ENCODE measurements around the gene GDAP2. TPM values are rescaled to one million over a fixed set of nuclear protein-coding genes. Genes with fewer than 3 reads are reported as not detected.
"Not testable (repeated sequence)": the region's sequence is repeated elsewhere in the genome, so short reads cannot be mapped to it uniquely, and the experiment has no call there.

GDAP2 gene
- total RNA-seq, 1 donor from 2014 or later = 28.4 TPM

GRCh38 chr1:117859901-117860300 is 69.5 kb downstream of the GDAP2 start:
- H3K36me3 Mint-ChIP-seq (ENCODE audit: insufficient read depth) = peaks cover 5% of the 10 kb centered on the region
- H3K4me1 Mint-ChIP-seq (ENCODE audit: low read depth) = peaks cover 14% of the 10 kb centered on the region
- no peak for DNase-seq (ENCODE audit: low spot score, unreplicated experiment)
- H3K27me3 Mint-ChIP-seq = no peaks in the 10 kb centered on the region
- no peak overlapping the region for H3K27ac Mint-ChIP-seq
- TF ChIP-seq, protein P1, sequence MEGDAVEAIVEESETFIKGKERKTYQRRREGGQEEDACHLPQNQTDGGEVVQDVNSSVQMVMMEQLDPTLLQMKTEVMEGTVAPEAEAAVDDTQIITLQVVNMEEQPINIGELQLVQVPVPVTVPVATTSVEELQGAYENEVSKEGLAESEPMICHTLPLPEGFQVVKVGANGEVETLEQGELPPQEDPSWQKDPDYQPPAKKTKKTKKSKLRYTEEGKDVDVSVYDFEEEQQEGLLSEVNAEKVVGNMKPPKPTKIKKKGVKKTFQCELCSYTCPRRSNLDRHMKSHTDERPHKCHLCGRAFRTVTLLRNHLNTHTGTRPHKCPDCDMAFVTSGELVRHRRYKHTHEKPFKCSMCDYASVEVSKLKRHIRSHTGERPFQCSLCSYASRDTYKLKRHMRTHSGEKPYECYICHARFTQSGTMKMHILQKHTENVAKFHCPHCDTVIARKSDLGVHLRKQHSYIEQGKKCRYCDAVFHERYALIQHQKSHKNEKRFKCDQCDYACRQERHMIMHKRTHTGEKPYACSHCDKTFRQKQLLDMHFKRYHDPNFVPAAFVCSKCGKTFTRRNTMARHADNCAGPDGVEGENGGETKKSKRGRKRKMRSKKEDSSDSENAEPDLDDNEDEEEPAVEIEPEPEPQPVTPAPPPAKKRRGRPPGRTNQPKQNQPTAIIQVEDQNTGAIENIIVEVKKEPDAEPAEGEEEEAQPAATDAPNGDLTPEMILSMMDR (IDR thresholded peaks at IDR 0.05; ENCODE audit: unreplicated experiment) = no peak
- peaks cover 6% of the 10 kb centered on the region for H3K9me3 Mint-ChIP-seq (ENCODE audit: low read depth)
- H3K4me3 Mint-ChIP-seq (ENCODE audit: low read depth) = no peak overlapping the region

DNA sequence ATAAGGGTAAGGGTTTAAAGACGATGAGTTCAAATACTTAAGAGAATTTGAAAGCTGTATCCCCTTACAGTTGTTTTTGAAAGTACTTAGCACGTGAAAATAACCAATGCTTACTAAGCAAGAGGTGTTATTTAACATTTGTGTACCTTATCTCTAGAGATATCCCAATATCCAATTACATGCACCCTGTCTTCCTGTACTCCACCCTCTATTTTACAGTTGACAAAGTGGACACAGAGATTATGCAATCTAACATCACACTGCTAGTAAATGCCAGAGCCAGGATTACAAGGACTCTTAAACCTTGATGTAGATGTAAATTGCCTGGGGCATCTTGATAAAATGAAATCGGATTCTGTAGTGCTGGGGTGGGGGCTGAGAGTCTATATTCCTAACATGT is 72.0 kb downstream of the GDAP2 start:
- TF ChIP-seq, protein P1 (IDR thresholded peaks at IDR 0.05; ENCODE audit: unreplicated experiment) = no peak
- no peak for DNase-seq (ENCODE audit: low spot score, unreplicated experiment)
- Mint-ChIP-seq H3K36me3 (ENCODE audit: insufficient read depth) (peaks cover 5% of the 10 kb centered on the region), H3K4me1 (ENCODE audit: low read depth) (peaks cover 20% of the 10 kb centered on the region), H3K27me3 (no peaks in the 10 kb centered on the region), H3K9me3 (ENCODE audit: low read depth) (peaks cover 6% of the 10 kb centered on the region), H3K27ac (no peak overlapping the region), H3K4me3 (ENCODE audit: low read depth) (no peak overlapping the region)

- H3K4me3 Mint-ChIP-seq (ENCODE audit: low read depth) = no peak overlapping the region
- H3K9me3 Mint-ChIP-seq (ENCODE audit: low read depth) = peaks cover 6% of the 10 kb centered on the region
- no peak overlapping the region for H3K27ac Mint-ChIP-seq
- DNase-seq (ENCODE audit: low spot score, unreplicated experiment) = no peak
- TF ChIP-seq, protein P1 (IDR thresholded peaks at IDR 0.05; ENCODE audit: unreplicated experiment) = no peak
- H3K27me3 Mint-ChIP-seq = no peaks in the 10 kb centered on the region
- peaks cover 14% of the 10 kb centered on the region for H3K4me1 Mint-ChIP-seq (ENCODE audit: low read depth)
- H3K36me3 Mint-ChIP-seq (ENCODE audit: insufficient read depth) = no peaks in the 10 kb centered on the region
Observed at GRCh38 chr1:117852853-117853553, 76.4 kb downstream of the GDAP2 start.

GRCh38 chr1:117851687-117852086 is 77.7 kb downstream of the GDAP2 start:
- TF ChIP-seq, protein P1 (IDR thresholded peaks at IDR 0.05; ENCODE audit: unreplicated experiment) = no peak
- Mint-ChIP-seq H3K27me3 (no peaks in the 10 kb centered on the region), H3K4me3 (ENCODE audit: low read depth) (no peak overlapping the region), H3K4me1 (ENCODE audit: low read depth) (peaks cover 20% of the 10 kb centered on the region), H3K27ac (no peak overlapping the region), H3K9me3 (ENCODE audit: low read depth) (peaks cover 6% of the 10 kb centered on the region), H3K36me3 (ENCODE audit: insufficient read depth) (no peaks in the 10 kb centered on the region)
- no peak for DNase-seq (ENCODE audit: low spot score, unreplicated experiment)

DNA sequence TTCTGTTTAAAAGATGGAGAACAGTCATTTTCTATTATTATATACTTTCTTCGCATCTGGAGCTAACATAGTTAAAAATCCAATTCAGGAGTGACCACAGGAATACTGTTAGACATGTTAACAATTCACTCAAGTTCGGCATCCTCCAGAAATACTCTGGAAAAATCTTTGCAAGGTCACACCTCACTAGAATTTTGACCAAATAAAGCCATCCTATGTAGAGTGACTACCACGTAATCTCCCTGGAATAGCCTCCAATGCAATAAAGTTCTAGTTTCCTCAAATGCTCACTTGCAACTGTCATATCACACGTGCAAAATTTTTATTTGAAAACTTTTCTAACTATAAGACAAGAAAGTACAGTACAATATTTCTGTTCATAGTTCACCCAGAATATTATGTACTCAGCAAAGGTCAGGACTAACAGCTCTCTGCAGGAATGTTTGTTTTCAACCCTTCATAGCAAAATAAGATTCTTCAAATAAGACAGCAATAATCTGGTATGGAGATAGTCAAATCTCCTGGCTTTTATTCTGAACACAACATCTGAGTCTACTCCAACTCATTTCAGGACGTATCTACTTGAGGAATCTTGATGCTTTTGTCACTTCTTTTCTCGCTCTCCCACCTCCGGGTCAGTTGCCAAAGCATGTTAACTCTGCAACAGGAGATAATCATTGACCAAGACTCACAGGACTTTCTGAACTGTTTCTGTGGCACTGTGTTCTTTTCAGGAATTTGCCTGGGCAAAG is 82.6 kb downstream of the GDAP2 start:
- peaks cover 21% of the 10 kb centered on the region for H3K9me3 Mint-ChIP-seq (ENCODE audit: low read depth)
- H3K4me3 Mint-ChIP-seq (ENCODE audit: low read depth) = no peak overlapping the region
- peaks cover 12% of the 10 kb centered on the region for H3K4me1 Mint-ChIP-seq (ENCODE audit: low read depth)
- TF ChIP-seq, protein P1 (IDR thresholded peaks at IDR 0.05; ENCODE audit: unreplicated experiment) = no peak
- no peak overlapping the region for H3K27ac Mint-ChIP-seq
- peaks cover 11% of the 10 kb centered on the region for H3K36me3 Mint-ChIP-seq (ENCODE audit: insufficient read depth)
- DNase-seq (ENCODE audit: low spot score, unreplicated experiment) = no peak
- H3K27me3 Mint-ChIP-seq = no peaks in the 10 kb centered on the region

DNA sequence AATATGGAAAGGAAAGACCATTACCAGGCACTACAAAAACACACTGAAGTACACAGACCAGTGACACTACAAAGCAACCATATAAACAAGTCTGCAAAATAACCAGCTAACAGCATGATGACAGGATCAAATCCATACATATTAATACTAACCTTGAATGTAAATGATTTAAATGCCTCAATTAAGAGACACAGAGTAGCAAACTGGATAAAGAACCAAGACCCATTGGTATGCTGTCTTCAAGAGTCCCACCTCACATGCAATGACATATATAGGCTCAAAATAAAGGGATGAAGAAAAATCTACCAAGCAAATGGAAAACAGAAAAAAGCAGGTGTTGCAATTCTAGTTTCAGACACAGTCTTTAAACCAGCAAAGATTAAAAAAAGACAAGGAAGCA is 84.9 kb downstream of the GDAP2 start:
- Mint-ChIP-seq H3K4me1 (ENCODE audit: low read depth) (peaks cover 12% of the 10 kb centered on the region), H3K36me3 (ENCODE audit: insufficient read depth) (peaks cover 11% of the 10 kb centered on the region), H3K9me3 (ENCODE audit: low read depth) (peaks cover 21% of the 10 kb centered on the region)
- H3K27me3 Mint-ChIP-seq; H3K4me3 Mint-ChIP-seq (ENCODE audit: low read depth); H3K27ac Mint-ChIP-seq; DNase-seq (ENCODE audit: low spot score, unreplicated experiment): not testable (repeated sequence)
